Measurements from ENCODE around the gene PKD1.
"Not testable (repeated sequence)": the region's sequence is repeated elsewhere in the genome, so short reads cannot be mapped to it uniquely, and the experiment has no call there.

Gene PKD1

GRCh38 chr16:2105769-2106168 is 29.9 kb downstream of the PKD1 start:
- not testable (repeated sequence) for DNase-seq

- DNase-seq, result not testable (repeated sequence)
These were observed 30.4 kb downstream of the PKD1 start for GRCh38 chr16:2105291-2105690.

GRCh38 chr16:2104464-2104863 is 31.2 kb downstream of the PKD1 start:
- DNase-seq, result not testable (repeated sequence)

- no peak for DNase-seq
These were observed 33.2 kb downstream of the PKD1 start for GRCh38 chr16:2102471-2102870.

GRCh38 chr16:2101581-2101980 is 34.1 kb downstream of the PKD1 start:
- DNase-seq, result not testable (repeated sequence)

- DNase-seq, result not testable (repeated sequence)
These were observed 38.0 kb downstream of the PKD1 start for GRCh38 chr16:2097689-2098088.

- no peak for DNase-seq
These were observed 38.7 kb downstream of the PKD1 start for GRCh38 chr16:2096853-2097595.

- DNase-seq, result no peak
These were observed 39.6 kb downstream of the PKD1 start for GRCh38 chr16:2095918-2096582.

- DNase-seq, result no peak
These were observed 40.3 kb downstream of the PKD1 start for GRCh38 chr16:2095315-2095853.

- DNase-seq, result no peak
These were observed 41.9 kb downstream of the PKD1 start for GRCh38 chr16:2093793-2094192.

GRCh38 chr16:2092866-2093265 is 42.8 kb downstream of the PKD1 start:
- no peak for DNase-seq

GRCh38 chr16:2092256-2092620 is 43.5 kb downstream of the PKD1 start:
- DNase-seq, result no peak

- no peak for DNase-seq
These were observed 44.0 kb downstream of the PKD1 start for GRCh38 chr16:2091547-2092255.

GRCh38 chr16:2090777-2091546 is 44.7 kb downstream of the PKD1 start:
- DNase-seq, result no peak

- no peak for DNase-seq
These were observed 45.3 kb downstream of the PKD1 start for GRCh38 chr16:2090481-2090776.

- DNase-seq, result no peak
These were observed 45.8 kb downstream of the PKD1 start for GRCh38 chr16:2089706-2090480.

- DNase-seq, result no peak
These were observed 46.8 kb downstream of the PKD1 start for GRCh38 chr16:2088759-2089358.

- no peak for DNase-seq
These were observed 47.7 kb downstream of the PKD1 start for GRCh38 chr16:2087748-2088631.

- DNase-seq, result no peak
These were observed 48.6 kb downstream of the PKD1 start for GRCh38 chr16:2086812-2087747.

Data from activated CD4-positive, alpha-beta T cell treated with anti-CD3 and anti-CD28 coated beads, Interleukin-2, amount 50 U/mL, for 1 hour (primary cell).